Measurements from ENCODE around the gene TMEM141.
"Not testable (repeated sequence)": the region's sequence is repeated elsewhere in the genome, so short reads cannot be mapped to it uniquely, and the experiment has no call there.

Gene TMEM141

GRCh38 chr9:136820971-136821825, 30.1 kb downstream of the TMEM141 start:
- DNase-seq = no peak

GRCh38 chr9:136821826-136822544, 30.8 kb downstream of the TMEM141 start:
- no peak for DNase-seq

- DNase-seq = no peak
These were observed 32.2 kb downstream of the TMEM141 start for GRCh38 chr9:136823136-136824046.

GRCh38 chr9:136824496-136825225, 33.5 kb downstream of the TMEM141 start:
- no peak for DNase-seq

GRCh38 chr9:136825295-136826187, 34.4 kb downstream of the TMEM141 start:
- no peak for DNase-seq

GRCh38 chr9:136826188-136826541, 35.0 kb downstream of the TMEM141 start:
- no peak for DNase-seq

- DNase-seq = no peak
These were observed 35.8 kb downstream of the TMEM141 start for GRCh38 chr9:136826703-136827582.

GRCh38 chr9:136827794-136828473, 36.8 kb downstream of the TMEM141 start:
- no peak for DNase-seq

- DNase-seq = no peak
These were observed 37.5 kb downstream of the TMEM141 start for GRCh38 chr9:136828474-136829140.

GRCh38 chr9:136829412-136829811, 38.3 kb downstream of the TMEM141 start:
- DNase-seq = no peak

GRCh38 chr9:136829981-136830885, 39.1 kb downstream of the TMEM141 start:
- DNase-seq = no peak

GRCh38 chr9:136831002-136831719, 40.0 kb downstream of the TMEM141 start:
- no peak for DNase-seq

GRCh38 chr9:136831720-136832104, 40.6 kb downstream of the TMEM141 start:
- no peak for DNase-seq

GRCh38 chr9:136832581-136832980, 41.4 kb downstream of the TMEM141 start:
- DNase-seq = no peak

- not testable (repeated sequence) for DNase-seq
These were observed 42.4 kb downstream of the TMEM141 start for GRCh38 chr9:136833381-136834048.

- no peak for DNase-seq
These were observed 44.2 kb downstream of the TMEM141 start for GRCh38 chr9:136835162-136835931.
